Heart left ventricle (tissue), 13 donors: ENCODE data around the gene RNGTT.

Experiments used
- CTCF ChIP-seq, 12 donors: fragments of 200-600 bp; sonication (generic) in 4 of 12; IDR thresholded peaks; one replicate each; pipeline versions ENCODE4 v1.5.0 to v1.8.0; 2018 to 2022; ENCODE audit warnings: antibody characterized with exemption in 12 of 12, mild to moderate bottlenecking in 5 of 12
- POLR2A ChIP-seq, 2 donors: fragments of 450-650 bp; IDR thresholded peaks; one replicate each; pipeline ENCODE4 v1.6.1; 2017; ENCODE audit warnings: antibody characterized with exemption in 2 of 2, mild to moderate bottlenecking in 2 of 2, moderate library complexity in 2 of 2
- donor health status: ischemic (EF 13 %, LVEDD 7.1; RV severe dilation, severe dysfunction).
- donor health status: DM: no; HTN: yes; CAD: no.
- donor health status: DM: no; HTN: no; CAD: no.
- donor health status: ischemic (EF 25% LVEDD 6.9; RV normal size, moderate dysfunction).
- donor health status: ischemic (EF 25% LVEDD 5.7; RV mildly dilated, moderate dysfunction).
- donor health status: ischemic (EF 35%, LVEDD 5.7; RV mildly dilated, moderate dysfunction).
- donor health status: nonischemic (EF 11% LVEDD 7.7; RV severe dilation, severe dysfunction).
- donor health status: DM: yes; HTN: yes; CAD: no.
- donor health status: PGD.
- donor health status: ischemic (EF 29% LVEDD 5.4; RV normal size, mild dysfunction).
- donor health status: nonischemic (EF 23%, LVEDD 6.1; RV moderate dilation, normal function).

GRCh38 chr6:88983532-88983931 lies 20.1 kb upstream of the RNGTT start:
- TF ChIP-seq CTCF (IDR thresholded peaks at IDR 0.05), result peak; percentile 32 to 62 (median 46)
- TF ChIP-seq POLR2A (IDR thresholded peaks at IDR 0.05), result no peak
